ENCODE results near the gene MSRB3. TPM values are rescaled to one million over a fixed set of nuclear protein-coding genes. Genes with fewer than 3 reads are reported as not detected.

MSRB3 gene
- total and polyA plus RNA-seq, 2 of the 4 experiments (the other 2 are of a cell fraction): 31.7 to 35.7 TPM

DNA sequence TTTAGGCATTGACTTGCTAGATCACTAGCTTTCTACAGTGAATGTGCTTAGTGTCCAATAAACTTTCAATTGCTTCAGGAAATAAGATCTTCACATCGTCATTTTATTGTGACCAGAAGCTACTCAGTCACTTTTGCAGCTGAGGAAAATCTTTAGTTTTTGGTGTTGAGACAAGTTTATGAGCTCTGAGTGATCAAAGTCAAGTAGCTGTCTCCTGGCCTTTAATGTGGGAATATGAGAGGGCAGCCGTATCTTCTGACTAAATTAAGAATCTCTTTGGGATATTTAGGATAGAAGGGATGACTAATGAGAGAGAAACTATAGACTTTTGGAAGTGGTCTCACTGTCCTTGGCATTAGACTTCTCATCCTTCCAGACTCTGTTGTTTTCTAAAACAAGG is 21.6 kb downstream of the MSRB3 start:
- Histone ChIP-seq H3K23ac (ENCODE audit: low read depth, low read length) (peak overlapping the region; percentile 3; the same call in 1 of the 2 replicates), H4K5ac (ENCODE audit: low read depth, low read length) (no peak overlapping the region), H2AFZ (replicated peaks; ENCODE audit: low read length, poor library complexity) (no peak overlapping the region), H3K14ac (replicated peaks; ENCODE audit: low read depth, low read length) (no peak overlapping the region), H3K79me1 (ENCODE audit: low read depth in 1 of 2, low read length in 2 of 2) (peaks cover 23 to 61% of the 10 kb centered on the region in 2 experiments), H4K20me1 (ENCODE audit: insufficient read depth, low read length) (peaks cover 42% of the 10 kb centered on the region), H2AK9ac (replicated peaks; ENCODE audit: low read depth, low read length, poor library complexity) (no peak overlapping the region), H3K27me3 (ENCODE audit: control insufficient read depth, insufficient read depth, low read length) (no peaks in the 10 kb centered on the region), H3K4ac (ENCODE audit: low read depth, low read length) (no peak overlapping the region), H3K18ac (ENCODE audit: low read depth, low read length) (no peak overlapping the region), H2BK15ac (ENCODE audit: low read depth, low read length) (no peak overlapping the region), H3K9me3 (ENCODE audit: control insufficient read depth, insufficient read depth, low read length) (no peaks in the 10 kb centered on the region), H3K4me1 (ENCODE audit: control insufficient read depth, insufficient read depth, low read length) (peaks cover 9% of the 10 kb centered on the region), H4K8ac (ENCODE audit: low read depth in 2 of 2, low read length in 2 of 2) (no peak overlapping the region; a peak in 1 of 4 replicates), H3K9me1 (ENCODE audit: insufficient read depth, low read length) (peaks cover 6% of the 10 kb centered on the region), H2BK5ac (ENCODE audit: low read depth, low read length, poor library complexity, severe bottlenecking) (no peak overlapping the region), H3K4me2 (ENCODE audit: low read depth, low read length) (0 out of 2 replicates have a peak overlapping the region, but pooled peaks have one; percentile 5), H2AK5ac (ENCODE audit: low read depth, low read length) (no peak overlapping the region), H3K4me3 (ENCODE audit: insufficient read depth, low read depth, low read length) (no peak overlapping the region), H3K56ac (ENCODE audit: extremely low read depth, insufficient read depth, low read length) (no peak overlapping the region), H3K27ac (ENCODE audit: insufficient read depth, low read length) (no peak overlapping the region), H4K91ac (ENCODE audit: insufficient read depth, low read depth, low read length) (no peak overlapping the region), H2BK120ac (ENCODE audit: low read depth, low read length) (no peak overlapping the region), H3K36me3 (ENCODE audit: control insufficient read depth, insufficient read depth, low read length) (no peaks in the 10 kb centered on the region; the same call in 1 of the 2 replicates), H3K9ac (ENCODE audit: low read depth, low read length) (no peak overlapping the region; the same call in 1 of the 2 replicates), H2BK20ac (ENCODE audit: low read depth, low read length) (no peak overlapping the region)
- in situ Hi-C loops (cut with MboI; ENCODE audit: low sequenced_read_pairs): loop anchor here (10.0 to 25.0 kb wide), 2 partner anchors 387 to 785 kb away; no protein-coding TSS in a partner anchor
- TF ChIP-seq CHD1 (IDR thresholded peaks at IDR 0.05; ENCODE audit: low read depth, low read length): no peak
- no peak for TF ChIP-seq FOS (IDR thresholded peaks at IDR 0.05; ENCODE audit: low read depth, low read length)
- TF ChIP-seq CEBPB (IDR thresholded peaks at IDR 0.05; ENCODE audit: low read depth, low read length): no peak
- no peak for TF ChIP-seq MXI1 (IDR thresholded peaks at IDR 0.05; ENCODE audit: borderline replicate concordance, low read depth, low read length)
- no peak for TF ChIP-seq RFX5 (IDR thresholded peaks at IDR 0.05; ENCODE audit: low read depth, low read length)
- TF ChIP-seq, protein P1, sequence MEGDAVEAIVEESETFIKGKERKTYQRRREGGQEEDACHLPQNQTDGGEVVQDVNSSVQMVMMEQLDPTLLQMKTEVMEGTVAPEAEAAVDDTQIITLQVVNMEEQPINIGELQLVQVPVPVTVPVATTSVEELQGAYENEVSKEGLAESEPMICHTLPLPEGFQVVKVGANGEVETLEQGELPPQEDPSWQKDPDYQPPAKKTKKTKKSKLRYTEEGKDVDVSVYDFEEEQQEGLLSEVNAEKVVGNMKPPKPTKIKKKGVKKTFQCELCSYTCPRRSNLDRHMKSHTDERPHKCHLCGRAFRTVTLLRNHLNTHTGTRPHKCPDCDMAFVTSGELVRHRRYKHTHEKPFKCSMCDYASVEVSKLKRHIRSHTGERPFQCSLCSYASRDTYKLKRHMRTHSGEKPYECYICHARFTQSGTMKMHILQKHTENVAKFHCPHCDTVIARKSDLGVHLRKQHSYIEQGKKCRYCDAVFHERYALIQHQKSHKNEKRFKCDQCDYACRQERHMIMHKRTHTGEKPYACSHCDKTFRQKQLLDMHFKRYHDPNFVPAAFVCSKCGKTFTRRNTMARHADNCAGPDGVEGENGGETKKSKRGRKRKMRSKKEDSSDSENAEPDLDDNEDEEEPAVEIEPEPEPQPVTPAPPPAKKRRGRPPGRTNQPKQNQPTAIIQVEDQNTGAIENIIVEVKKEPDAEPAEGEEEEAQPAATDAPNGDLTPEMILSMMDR (conservative IDR thresholded peaks at IDR 0.05; ENCODE audit: low read depth, low read length): no peak
- TF ChIP-seq MAFK (IDR thresholded peaks at IDR 0.05; ENCODE audit: low read depth, low read length): no peak
- TF ChIP-seq RCOR1 (IDR thresholded peaks at IDR 0.05; ENCODE audit: insufficient replicate concordance, low read length): no peak
- no peak for TF ChIP-seq POLR2A (IDR thresholded peaks at IDR 0.05; ENCODE audit: low read depth, low read length)
- no peak for TF ChIP-seq NFE2L2 (IDR thresholded peaks at IDR 0.05; ENCODE audit: low read depth, low read length)
- TF ChIP-seq SMC3 (IDR thresholded peaks at IDR 0.05; ENCODE audit: low read depth, low read length): no peak
- TF ChIP-seq MAZ (IDR thresholded peaks at IDR 0.05; ENCODE audit: borderline replicate concordance, low read depth, low read length): no peak
- no peak for TF ChIP-seq RAD21 (IDR thresholded peaks at IDR 0.05; ENCODE audit: low read length)
- TF ChIP-seq, protein P2, sequence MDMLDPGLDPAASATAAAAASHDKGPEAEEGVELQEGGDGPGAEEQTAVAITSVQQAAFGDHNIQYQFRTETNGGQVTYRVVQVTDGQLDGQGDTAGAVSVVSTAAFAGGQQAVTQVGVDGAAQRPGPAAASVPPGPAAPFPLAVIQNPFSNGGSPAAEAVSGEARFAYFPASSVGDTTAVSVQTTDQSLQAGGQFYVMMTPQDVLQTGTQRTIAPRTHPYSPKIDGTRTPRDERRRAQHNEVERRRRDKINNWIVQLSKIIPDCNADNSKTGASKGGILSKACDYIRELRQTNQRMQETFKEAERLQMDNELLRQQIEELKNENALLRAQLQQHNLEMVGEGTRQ (IDR thresholded peaks at IDR 0.05; ENCODE audit: low read depth, low read length): no peak
- TF ChIP-seq, protein P3, sequence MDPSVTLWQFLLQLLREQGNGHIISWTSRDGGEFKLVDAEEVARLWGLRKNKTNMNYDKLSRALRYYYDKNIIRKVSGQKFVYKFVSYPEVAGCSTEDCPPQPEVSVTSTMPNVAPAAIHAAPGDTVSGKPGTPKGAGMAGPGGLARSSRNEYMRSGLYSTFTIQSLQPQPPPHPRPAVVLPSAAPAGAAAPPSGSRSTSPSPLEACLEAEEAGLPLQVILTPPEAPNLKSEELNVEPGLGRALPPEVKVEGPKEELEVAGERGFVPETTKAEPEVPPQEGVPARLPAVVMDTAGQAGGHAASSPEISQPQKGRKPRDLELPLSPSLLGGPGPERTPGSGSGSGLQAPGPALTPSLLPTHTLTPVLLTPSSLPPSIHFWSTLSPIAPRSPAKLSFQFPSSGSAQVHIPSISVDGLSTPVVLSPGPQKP (IDR thresholded peaks at IDR 0.05; ENCODE audit: borderline replicate concordance, low read depth, low read length): no peak
- TF ChIP-seq BHLHE40 (IDR thresholded peaks at IDR 0.05; ENCODE audit: low read depth, low read length): no peak
- POLR2A ChIA-PET (ENCODE audit: unreplicated experiment): interaction anchor here (0.6 kb wide), 1 partner anchor 21 kb away, joined by 3 read pairs; no protein-coding TSS in a partner anchor
- BruUV-seq (replicated peaks): no TSS peak
- intact Hi-C loops (cut with micrococcal nuclease): loop anchor here (10.0 kb wide), 2 partner anchors 445 to 665 kb away; no protein-coding TSS in a partner anchor
- ATAC-seq (ENCODE audit: low read depth): no peak; the same call in 1 of the 2 replicates
- no CpG with 5 or more reads among the region's 2 CpGs for WGBS, 2 experiments (ENCODE audit: extremely low coverage in 2 of 2, insufficient read length in 1 of 2)
- CTCF ChIA-PET: interaction anchor here (1.1 to 1.9 kb wide), 3 partner anchors 9 to 19 kb away, joined by 3 to 7 read pairs (median 5); no protein-coding TSS in a partner anchor
- dilution Hi-C loops (cut with HindIII; ENCODE audit: low sequenced_read_pairs, unreplicated experiment): no loop called here
- DNase-seq: no peak

Data from IMR-90 (cell line).